Mesothelial cell of epicardium (in vitro differentiated cells): ENCODE measurements around the gene RER1. TPM values are rescaled to one million over a fixed set of nuclear protein-coding genes. Genes with fewer than 3 reads are reported as not detected.

Source experiments
- DNase-seq, 2 experiments: peaks; one replicate each; pipeline ENCODE4 v3.0.0; 2021; ENCODE audit warnings: low spot score in 2 of 2; ENCODE audit not compliant: unreplicated experiment in 2 of 2
- H3K27ac Mint-ChIP-seq: 2 replicates; pipeline ENCODE4 v1.8.0; 2021; ENCODE audit warnings: mixed read lengths
- H3K27me3 Mint-ChIP-seq: 2 replicates; pipeline ENCODE4 v1.8.0; 2021; ENCODE audit warnings: low read depth, mixed read lengths
- H3K36me3 Mint-ChIP-seq: 2 replicates; pipeline ENCODE4 v1.8.0; 2021; ENCODE audit warnings: mixed read lengths
- H3K4me1 Mint-ChIP-seq: 2 replicates; pipeline ENCODE4 v1.8.0; 2021; ENCODE audit warnings: mixed read lengths
- H3K4me3 Mint-ChIP-seq: 2 replicates; pipeline ENCODE4 v1.8.0; 2021; ENCODE audit warnings: mild to moderate bottlenecking, moderate library complexity, mixed read lengths
- H3K9me3 Mint-ChIP-seq: 2 replicates; pipeline ENCODE4 v1.8.0; 2021; ENCODE audit warnings: mixed read lengths
- CTCF ChIP-seq: fragments of 200-600 bp; sonication (generic); IDR thresholded peaks from one replicate; pipeline ENCODE4 v1.5.0; 2021; ENCODE audit warnings: antibody characterized with exemption; ENCODE audit not compliant: unreplicated experiment
- total RNA-seq: library from RNA; stranded (reverse); gene quantifications from 3 replicates; pipeline ENCODE4 v1.2.1, GENCODE V29; 2021

RER1 gene
- total RNA-seq, 1 donor from 2014 or later: 95.1 TPM

GRCh38 chr1:2417083-2417832 lies 25.6 kb downstream of the RER1 start:
- Mint-ChIP-seq H3K4me1 (peaks cover 23% of the 10 kb centered on the region), H3K9me3 (peaks cover 1% of the 10 kb centered on the region), H3K27ac (no peak overlapping the region), H3K4me3 (no peak overlapping the region), H3K36me3 (no peaks in the 10 kb centered on the region), H3K27me3 (peaks cover 46% of the 10 kb centered on the region)
- TF ChIP-seq CTCF: no peak
- no peak for DNase-seq

- Mint-ChIP-seq H3K27ac (no peak overlapping the region), H3K9me3 (peaks cover 6% of the 10 kb centered on the region)
Observed at GRCh38 chr1:2417833-2418225, 26.2 kb downstream of the RER1 start.

GRCh38 chr1:2418791-2419320 lies 27.2 kb downstream of the RER1 start:
- Mint-ChIP-seq H3K27ac (no peak overlapping the region), H3K4me3 (no peak overlapping the region), H3K36me3 (no peaks in the 10 kb centered on the region), H3K27me3 (peaks cover 60% of the 10 kb centered on the region), H3K9me3 (peaks cover 8% of the 10 kb centered on the region), H3K4me1 (peaks cover 22% of the 10 kb centered on the region)
- no peak for TF ChIP-seq CTCF
- DNase-seq: no peak

More at GRCh38 chr1:2417833-2418225, 26.2 kb downstream of the RER1 start:
- TF ChIP-seq CTCF: no peak
- DNase-seq: no peak
- H3K36me3 Mint-ChIP-seq: no peaks in the 10 kb centered on the region
- H3K4me3 Mint-ChIP-seq: no peak overlapping the region
- H3K27me3 Mint-ChIP-seq: peaks cover 51% of the 10 kb centered on the region
- H3K4me1 Mint-ChIP-seq: peaks cover 23% of the 10 kb centered on the region

GRCh38 chr1:2419416-2419815 lies 27.8 kb downstream of the RER1 start:
- DNase-seq: no peak
- Mint-ChIP-seq H3K27ac (no peak overlapping the region), H3K9me3 (peaks cover 8% of the 10 kb centered on the region), H3K27me3 (peaks cover 59% of the 10 kb centered on the region), H3K36me3 (no peaks in the 10 kb centered on the region), H3K4me1 (peaks cover 16% of the 10 kb centered on the region), H3K4me3 (no peak overlapping the region)
- no peak for TF ChIP-seq CTCF

GRCh38 chr1:2422523-2422922 lies 30.9 kb downstream of the RER1 start:
- H3K36me3 Mint-ChIP-seq: no peaks in the 10 kb centered on the region
- peaks cover 8% of the 10 kb centered on the region for H3K9me3 Mint-ChIP-seq
- no peaks in the 10 kb centered on the region for H3K4me1 Mint-ChIP-seq
- peaks cover 61% of the 10 kb centered on the region for H3K27me3 Mint-ChIP-seq
- no peak for DNase-seq
- no peak for TF ChIP-seq CTCF
- no peak overlapping the region for H3K4me3 Mint-ChIP-seq
- H3K27ac Mint-ChIP-seq: no peak overlapping the region
